C1 segment of cervical spinal cord (tissue), 14 donors: ENCODE measurements around the gene TOR4A.
A peak's percentile ranks its signal among the peaks of the same experiment; 100 is the strongest.

Experiments used
- DNase-seq, 14 donors: peaks; one replicate each; lab custom pipeline; 2025; lab: John Stamatoyannopoulos, UW

The TOR4A gene

DNA sequence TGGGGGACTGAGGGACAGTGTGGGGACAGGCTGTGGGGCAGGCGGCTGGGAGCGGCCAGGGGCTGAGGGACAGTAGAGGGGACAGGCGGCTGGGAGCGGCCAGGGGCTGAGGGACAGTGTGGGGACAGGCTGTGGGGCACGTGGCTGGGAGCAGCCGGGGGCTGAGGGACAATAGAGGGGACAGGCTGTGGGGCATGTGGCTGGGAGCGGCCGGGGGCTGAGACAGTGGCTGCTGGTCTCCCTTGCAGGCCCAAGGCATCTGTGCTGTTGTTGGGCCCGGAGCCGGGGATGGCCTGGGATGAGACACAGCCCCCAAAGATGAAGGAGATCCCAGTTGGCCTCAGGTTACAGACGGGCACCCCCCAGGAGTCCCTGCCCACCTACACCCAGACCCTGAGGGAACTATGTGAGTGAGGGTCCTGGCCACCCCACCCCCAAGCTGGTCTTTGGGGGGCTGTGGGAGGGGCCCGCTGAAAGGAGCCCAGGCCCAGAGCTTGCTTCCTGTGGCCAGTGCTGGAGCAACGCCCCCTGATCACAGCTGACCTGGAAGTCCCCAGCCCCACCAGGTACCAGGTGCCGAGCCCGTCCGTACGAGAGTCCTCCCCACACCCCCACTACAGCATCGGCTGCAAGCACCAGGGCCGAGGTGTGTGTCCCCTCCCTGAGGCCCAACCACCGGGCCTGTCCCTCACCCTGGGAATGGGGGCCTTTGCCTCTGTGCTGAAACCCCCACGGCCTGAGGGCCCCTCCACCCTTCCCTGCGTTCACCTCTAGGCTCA, 25.8 kb upstream of the TOR4A start:
- DNase-seq: no peak

DNA sequence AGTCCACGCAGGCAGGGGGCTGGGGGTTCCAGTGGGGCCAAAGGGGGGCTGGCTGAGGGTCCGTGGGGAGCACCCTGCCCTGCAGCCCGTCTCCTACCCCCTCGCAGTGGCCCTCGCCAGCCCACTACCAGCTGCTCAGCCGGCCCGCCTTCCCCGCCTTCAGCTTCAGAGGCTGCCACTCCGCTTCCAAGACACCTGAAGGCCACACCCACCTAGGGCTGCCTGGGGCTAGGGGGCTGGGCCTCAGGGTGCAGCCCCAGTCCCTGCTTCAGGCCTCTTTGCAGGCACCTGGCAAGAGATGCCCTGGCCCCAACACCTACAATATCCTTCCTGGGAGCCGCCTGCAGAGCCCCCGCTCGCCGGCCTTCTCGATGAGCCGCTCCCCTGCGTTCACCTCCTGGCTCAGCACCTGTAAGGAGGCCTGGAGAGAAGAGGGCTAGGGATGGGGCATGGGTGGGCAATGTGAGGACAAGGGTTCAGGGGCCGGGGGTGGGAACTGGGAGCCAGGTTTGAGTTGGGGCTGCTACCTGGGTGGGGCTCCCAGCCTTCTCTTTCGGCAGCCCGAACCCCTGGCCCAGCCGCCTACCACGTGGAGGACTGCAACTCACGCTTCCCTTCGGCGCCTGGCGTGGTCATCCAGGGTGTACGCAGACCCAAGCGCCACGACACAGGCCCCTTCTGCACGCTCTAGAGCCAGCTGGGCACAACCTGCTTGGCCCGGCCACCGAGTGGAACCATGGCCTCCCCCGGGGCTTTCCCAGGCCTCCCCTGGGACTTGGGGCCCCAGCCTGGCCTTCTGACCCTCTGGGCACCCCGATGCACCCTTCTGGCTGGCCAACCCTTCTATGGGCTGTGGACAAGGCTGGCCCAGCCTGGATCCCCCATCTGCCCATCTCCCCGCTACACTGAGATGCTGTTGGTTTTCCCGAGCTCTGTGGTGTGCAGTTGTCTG, 24.7 kb upstream of the TOR4A start:
- no peak for DNase-seq

- DNase-seq: no peak
Observed at GRCh38 chr9:137253717-137254623, 23.6 kb upstream of the TOR4A start.

DNA sequence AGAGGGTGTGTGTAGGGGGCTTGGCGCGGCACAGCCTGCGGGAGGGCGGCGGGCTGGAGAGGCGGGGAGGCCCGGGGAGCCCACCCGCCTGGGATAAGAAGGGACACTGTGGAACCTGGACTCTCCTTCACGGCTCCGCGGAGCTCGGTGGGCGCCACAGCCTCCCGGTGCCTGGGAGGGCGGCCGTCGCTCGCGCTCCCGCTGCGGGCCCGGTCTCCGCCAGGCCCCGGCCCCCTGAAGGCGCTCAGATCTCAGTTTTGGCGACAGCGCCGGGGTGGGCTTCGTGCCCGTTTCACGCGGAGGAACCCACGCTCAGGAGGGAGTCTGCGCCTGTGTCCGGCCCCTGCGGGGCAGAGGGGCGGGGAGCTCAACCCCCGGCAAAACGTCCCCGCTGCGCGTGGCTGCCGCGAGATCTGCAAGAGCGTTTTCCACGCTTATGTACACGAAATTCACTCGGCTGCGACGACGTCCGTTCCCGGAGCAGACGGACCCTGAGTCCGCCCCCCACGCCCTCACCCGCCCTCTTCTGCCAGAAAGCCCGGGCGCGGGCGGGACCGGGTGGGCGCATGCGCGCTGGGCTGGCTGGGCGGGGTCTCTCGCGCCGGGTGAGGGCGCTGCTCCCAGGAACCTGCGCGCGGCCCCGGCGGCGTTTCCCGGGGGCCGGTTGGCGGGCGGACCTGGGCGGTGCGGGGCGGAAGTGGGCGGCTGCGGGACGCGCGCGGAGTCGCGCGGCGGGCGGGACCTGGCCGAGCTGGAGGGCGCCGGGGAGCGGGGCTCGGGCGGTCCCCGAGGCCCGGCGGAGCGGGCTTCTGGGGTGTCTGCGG, 22.7 kb upstream of the TOR4A start, which contains the start of gene NELFB:
Gene NELFB (plus strand): TSS at position 704 of the 824 bp plus-strand sequence.
- peak; percentile 19 to 98 (median 86) for DNase-seq

DNA sequence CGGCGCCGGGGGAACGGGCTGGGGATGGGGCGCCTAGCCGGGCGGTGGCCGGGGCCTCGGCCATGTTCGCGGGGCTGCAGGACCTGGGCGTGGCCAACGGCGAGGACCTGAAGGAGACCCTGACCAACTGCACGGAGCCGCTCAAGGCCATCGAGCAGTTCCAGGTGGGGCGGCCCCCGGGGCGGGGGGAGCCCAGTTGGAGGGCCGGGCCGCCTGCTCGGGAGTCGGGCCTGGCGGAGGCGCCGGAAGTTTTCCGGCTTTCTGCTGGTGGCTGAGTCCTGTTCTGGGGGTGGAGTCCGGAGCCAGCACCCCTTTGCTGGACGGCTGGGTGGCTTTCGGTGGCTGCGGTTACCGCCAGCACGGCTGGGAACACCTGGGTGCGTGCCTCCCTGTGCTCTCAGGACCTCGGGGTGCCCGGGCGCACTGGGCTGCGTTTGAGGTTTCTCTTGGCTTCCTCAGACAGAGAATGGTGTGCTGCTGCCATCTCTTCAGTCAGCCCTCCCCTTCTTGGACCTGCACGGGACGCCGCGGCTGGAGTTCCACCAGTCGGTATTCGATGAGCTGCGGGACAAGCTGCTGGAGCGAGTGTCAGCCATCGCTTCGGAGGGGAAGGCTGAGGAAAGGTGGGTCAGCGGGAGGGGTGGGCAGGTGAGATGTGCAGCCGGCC, 21.9 kb upstream of the TOR4A start:
- DNase-seq: no peak

DNA sequence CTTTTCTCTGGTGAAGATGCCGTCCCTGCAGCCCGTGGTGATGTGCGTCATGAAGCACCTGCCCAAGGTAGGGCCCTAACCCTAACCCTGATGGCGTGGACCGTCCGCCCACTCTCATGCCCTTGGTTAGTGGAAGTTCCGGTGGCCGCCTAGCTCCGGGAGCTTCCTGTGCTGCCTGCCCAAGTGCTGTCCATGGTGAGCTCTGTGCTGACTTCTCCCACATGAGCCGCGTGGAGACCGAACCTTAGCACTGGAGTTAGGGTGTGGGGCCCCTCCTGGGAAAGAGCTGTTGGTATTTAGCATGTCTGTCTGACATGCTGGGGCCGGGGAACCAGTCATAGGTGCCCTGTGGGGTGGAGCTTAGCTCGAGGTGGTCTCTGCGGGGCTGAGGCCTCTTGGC, 21.2 kb upstream of the TOR4A start:
- DNase-seq: no peak

DNA sequence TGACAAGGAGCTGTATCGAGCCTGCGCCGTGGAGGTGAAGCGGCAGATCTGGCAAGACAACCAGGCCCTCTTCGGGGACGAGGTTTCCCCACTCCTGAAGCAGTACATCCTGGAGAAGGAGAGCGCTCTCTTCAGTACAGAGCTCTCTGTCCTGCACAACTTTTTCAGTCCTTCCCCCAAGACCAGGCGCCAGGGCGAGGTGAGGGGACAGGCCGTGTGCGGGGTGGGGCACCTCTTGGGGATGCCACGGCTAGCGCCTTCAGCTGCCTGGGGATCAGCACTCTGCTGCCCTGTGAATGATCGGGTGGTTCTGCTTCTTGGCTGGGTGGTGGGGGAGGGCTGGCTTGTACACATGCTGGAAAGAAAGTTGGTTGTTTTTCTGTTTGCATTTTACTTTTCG, 20.7 kb upstream of the TOR4A start:
- DNase-seq: no peak

GRCh38 chr9:137262173-137262908, 15.2 kb upstream of the TOR4A start:
- peak in 2 of 14 donors; percentile 20 to 29 for DNase-seq

DNA sequence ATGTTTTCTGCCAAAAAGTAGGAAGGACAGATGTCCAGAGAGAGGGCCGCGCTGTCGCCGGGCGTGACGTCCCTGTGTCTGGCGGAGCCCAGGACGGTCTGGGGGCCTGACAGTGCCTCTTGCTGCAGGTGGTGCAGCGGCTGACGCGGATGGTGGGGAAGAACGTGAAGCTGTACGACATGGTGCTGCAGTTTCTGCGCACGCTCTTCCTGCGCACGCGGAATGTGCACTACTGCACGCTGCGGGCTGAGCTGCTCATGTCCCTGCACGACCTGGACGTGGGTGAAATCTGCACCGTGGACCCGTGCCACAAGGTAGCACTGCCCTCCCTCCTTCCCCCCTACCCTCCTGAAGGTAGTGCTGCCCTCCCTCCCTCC, 14.6 kb upstream of the TOR4A start:
- no peak for DNase-seq

- DNase-seq: no peak
Observed at GRCh38 chr9:137263506-137263905, 14.0 kb upstream of the TOR4A start.

GRCh38 chr9:137264067-137264466, 13.5 kb upstream of the TOR4A start:
- DNase-seq: no peak

GRCh38 chr9:137265496-137266161, 11.9 kb upstream of the TOR4A start:
- DNase-seq: no peak

DNA sequence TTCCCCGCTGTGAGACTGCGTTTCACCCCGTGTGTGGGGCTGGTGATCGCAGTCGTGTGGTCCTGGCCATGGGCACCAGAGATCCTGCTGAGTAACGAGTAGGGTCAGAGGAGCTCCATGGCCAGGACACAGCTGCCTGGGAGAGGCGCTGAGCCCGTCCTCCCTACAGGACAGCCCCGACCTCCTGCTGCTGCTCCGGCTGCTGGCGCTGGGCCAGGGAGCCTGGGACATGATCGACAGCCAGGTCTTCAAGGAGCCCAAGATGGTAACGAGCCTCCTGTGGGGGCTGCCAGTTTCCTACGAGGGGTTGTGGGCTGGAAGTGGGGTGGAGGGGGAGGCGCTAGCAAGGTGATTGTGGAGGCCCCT, 11.4 kb upstream of the TOR4A start:
- DNase-seq: no peak

GRCh38 chr9:137266585-137267453, 10.7 kb upstream of the TOR4A start:
- DNase-seq: no peak

DNA sequence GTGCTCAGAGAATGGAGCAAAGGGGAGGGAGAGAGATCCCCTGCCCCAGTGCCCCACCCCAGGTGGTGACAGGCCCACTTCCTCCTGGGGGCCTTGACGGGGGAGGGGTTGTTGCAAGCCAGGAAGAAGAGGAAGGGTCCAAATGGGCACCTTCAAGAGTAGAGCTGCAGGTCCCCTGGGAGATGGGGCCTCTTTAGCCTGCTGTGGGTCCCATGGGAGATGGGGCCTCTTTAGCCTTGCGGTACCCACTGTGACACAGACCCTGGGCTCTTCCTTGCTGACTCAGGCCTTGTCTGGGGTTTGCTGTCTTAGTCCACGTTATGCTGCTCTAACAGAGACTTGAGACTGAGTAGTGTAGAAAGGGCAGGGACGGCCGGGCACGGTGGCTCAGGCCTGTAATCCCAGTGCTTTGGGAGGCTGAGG, 9.6 kb upstream of the TOR4A start:
- no peak for DNase-seq

DNA sequence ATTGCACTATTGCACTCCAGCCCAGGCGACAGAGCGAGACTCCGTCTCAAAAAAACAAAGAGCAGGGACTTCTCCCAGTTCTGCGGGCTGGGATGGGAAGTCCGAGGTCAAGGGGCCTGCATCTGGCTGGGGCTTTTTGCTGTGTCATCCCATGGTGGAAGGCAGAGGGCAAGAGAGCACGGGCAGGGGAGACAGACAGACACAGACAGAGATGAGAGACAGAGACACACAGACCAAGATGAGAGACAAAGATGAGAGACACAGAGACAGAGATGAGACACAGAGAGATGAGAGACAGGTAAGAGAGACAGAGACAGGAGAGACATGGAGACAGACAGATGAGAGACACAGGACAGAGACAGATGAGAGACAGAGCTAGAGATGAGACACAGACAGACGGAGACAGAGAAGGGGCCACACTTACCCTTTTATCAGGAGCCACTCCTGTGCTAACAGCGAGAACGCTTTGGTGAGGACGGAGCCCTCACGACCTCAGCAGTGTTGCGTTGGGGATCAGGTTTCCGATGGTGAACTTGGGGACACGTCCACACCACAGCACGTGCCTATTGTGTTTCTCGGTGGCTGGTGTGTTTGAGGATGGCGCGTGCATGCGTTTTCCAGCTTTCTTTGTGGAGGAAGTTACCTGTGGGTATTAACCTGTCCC, 8.9 kb upstream of the TOR4A start:
- DNase-seq: no peak

GRCh38 chr9:137269231-137269772, 8.2 kb upstream of the TOR4A start:
- DNase-seq: no peak
